Urinary bladder (tissue), 4 donors: ENCODE results near the gene BLOC1S1. TPM values are rescaled to one million over a fixed set of nuclear protein-coding genes. Genes with fewer than 3 reads are reported as not detected.

Experiments used
- DNase-seq: peaks from one replicate; pipeline ENCODE4 v3.0.0-alpha.2; 2015; ENCODE audit errors: extremely low spot score
- H3K27ac ChIP-seq: one replicate; pipeline ENCODE4 v1.5.1; 2013; ENCODE audit warnings: low read depth, mild to moderate bottlenecking, moderate library complexity
- H3K36me3 ChIP-seq: one replicate; pipeline ENCODE4 v1.6.1; 2013; ENCODE audit warnings: mild to moderate bottlenecking, moderate library complexity; ENCODE audit not compliant: insufficient read depth
- H3K4me1 ChIP-seq: one replicate; pipeline ENCODE4 v1.6.1; 2013; ENCODE audit warnings: mild to moderate bottlenecking, moderate library complexity; ENCODE audit not compliant: insufficient read depth
- H3K4me3 ChIP-seq: one replicate; pipeline ENCODE4 v1.5.1; 2013; ENCODE audit warnings: low read depth, low read length
- WGBS: extraction: QIAGEN DNeasy Blood & Tissue Kit; methylation state at CpG from one replicate; pipeline ENCODE4 v1.1.7; 2013; 5-methylcytosine and 5-hydroxymethylcytosine counted together
- polyA plus RNA-seq: library from polyadenylated mRNA; stranded (reverse); fragments of 200-250 nt; gene quantifications from one replicate; pipeline ENCODE4 v1.2.3, GENCODE V29; 2013
- total RNA-seq: library from RNA; depleted of rRNA; stranded (reverse); fragments of >200 nt; gene quantifications from one replicate; pipeline ENCODE4 v1.2.3, GENCODE V29; 2014
- donor health status: healthy with polysubstance abuse.
- donor health status: healthy.

BLOC1S1 gene
- total and polyA plus RNA-seq, 2 donors: 48.4 to 237 TPM

DNA sequence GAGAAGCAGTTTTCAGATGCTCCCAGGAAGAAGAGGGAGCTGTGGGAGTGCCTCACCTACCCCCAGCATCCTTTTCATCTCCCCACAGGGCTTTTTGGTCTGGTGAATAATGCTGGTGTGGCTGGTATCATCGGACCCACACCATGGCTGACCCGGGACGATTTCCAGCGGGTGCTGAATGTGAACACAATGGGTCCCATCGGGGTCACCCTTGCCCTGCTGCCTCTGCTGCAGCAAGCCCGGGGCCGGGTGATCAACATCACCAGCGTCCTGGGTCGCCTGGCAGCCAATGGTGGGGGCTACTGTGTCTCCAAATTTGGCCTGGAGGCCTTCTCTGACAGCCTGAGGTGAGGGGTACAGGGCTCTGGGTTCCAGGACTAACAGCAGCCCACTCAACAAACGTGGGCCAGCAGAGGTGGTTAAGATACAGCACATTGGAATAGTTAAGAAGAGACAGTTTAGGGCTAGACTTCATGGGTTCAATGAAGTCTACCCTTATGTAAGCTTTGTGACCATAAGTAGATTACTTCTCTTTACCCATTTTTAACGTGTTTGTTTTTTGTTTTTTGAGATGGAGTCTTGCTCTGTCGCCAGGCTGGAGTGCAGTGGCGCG, 5.9 kb downstream of the BLOC1S1 start:
- WGBS: 74% methylated on average over 14 of the region's 14 CpGs
- Histone ChIP-seq H3K36me3 (no peaks in the 10 kb centered on the region), H3K27ac (no peak overlapping the region), H3K4me3 (no peak overlapping the region), H3K4me1 (no peaks in the 10 kb centered on the region)
- no peak for DNase-seq

- H3K36me3 ChIP-seq: no peaks in the 10 kb centered on the region
- no peak overlapping the region for H3K4me3 ChIP-seq
- 90% methylated on average over 8 of the region's 8 CpGs for WGBS
- H3K4me1 ChIP-seq: no peaks in the 10 kb centered on the region
- DNase-seq: no peak
- no peak overlapping the region for H3K27ac ChIP-seq
Measured at GRCh38 chr12:55722948-55723347, 7.1 kb downstream of the BLOC1S1 start.

DNA sequence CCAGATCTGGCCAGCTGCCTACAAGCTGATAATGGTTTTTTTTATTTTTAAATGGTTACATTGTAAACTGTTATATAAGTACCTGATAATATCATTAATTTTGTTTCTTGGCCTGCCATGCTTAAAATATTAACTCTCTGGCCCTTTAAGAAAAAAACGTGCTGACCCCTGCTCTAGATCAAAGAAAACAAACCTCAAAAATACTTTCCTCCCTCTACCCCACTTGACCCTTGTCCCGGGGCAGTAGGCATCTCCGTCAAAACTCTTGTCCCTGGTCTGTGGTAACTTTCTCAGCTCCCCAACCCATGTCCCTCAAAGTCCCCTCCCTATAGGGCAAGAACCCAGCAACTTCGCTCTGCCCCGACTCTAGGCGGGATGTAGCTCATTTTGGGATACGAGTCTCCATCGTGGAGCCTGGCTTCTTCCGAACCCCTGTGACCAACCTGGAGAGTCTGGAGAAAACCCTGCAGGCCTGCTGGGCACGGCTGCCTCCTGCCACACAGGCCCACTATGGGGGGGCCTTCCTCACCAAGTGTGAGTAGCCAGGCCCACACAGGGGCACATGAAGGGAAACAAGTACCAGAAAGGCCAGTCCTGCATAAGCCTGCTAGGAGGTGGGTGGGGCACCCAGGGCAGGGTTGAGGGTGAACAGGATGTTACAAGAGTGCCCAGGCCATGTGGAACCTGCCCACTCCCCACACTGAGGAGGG, 7.8 kb downstream of the BLOC1S1 start:
- no peaks in the 10 kb centered on the region for H3K4me1 ChIP-seq
- H3K4me3 ChIP-seq: no peak overlapping the region

DNA sequence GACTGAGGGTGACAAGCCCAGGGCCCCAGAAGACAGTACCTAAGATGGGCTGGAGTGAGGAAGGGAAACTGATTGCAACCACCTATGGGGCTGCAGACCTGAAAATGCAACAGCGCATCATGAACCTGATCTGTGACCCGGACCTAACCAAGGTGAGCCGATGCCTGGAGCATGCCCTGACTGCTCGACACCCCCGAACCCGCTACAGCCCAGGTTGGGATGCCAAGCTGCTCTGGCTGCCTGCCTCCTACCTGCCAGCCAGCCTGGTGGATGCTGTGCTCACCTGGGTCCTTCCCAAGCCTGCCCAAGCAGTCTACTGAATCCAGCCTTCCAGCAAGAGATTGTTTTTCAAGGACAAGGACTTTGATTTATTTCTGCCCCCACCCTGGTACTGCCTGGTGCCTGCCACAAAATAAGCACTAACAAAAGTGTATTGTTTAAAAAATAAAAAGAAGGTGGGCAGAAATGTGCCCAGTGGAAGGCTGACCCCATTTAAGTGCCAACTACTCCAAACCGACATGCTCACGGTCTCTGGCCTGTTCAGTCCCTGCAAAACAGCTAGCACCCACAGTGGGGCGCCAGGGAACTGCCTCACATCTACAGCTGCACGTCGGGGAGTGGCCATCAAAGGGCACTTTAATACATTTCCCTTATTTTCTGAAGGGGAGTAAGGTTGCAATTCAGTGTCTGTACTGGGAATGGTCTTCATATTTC, 8.5 kb downstream of the BLOC1S1 start:
- H3K36me3 ChIP-seq: no peaks in the 10 kb centered on the region
- no peaks in the 10 kb centered on the region for H3K4me1 ChIP-seq
- no peak overlapping the region for H3K4me3 ChIP-seq
- DNase-seq: no peak
- H3K27ac ChIP-seq: no peak overlapping the region
- WGBS: 56% methylated on average over 11 of the region's 11 CpGs

More for the DNA sequence above, 7.8 kb downstream of the BLOC1S1 start:
- WGBS: 44% methylated on average over 10 of the region's 10 CpGs
- Histone ChIP-seq H3K36me3 (no peaks in the 10 kb centered on the region), H3K27ac (no peak overlapping the region)
- no peak for DNase-seq

DNA sequence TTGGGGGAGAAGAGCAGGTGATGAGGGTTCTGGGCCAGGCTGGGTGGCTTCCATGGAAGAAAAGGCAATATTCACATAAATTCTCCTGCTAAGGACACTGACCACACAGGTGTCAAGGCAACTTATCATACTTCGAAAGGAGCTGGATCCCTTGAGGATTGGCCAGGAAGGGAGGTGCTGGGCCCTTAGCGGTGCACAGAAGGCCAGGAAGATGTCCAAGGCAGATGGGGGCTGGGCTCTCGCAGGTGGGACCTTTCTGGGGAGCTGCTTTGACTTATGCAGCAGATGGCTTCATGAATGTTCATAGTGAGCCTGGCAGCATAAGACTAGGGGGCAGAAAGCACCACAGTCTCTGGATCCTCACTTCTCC, 9.1 kb downstream of the BLOC1S1 start:
- Histone ChIP-seq H3K27ac (no peak overlapping the region), H3K4me1 (no peaks in the 10 kb centered on the region), H3K4me3 (no peak overlapping the region), H3K36me3 (no peaks in the 10 kb centered on the region)
- no peak for DNase-seq
- 46% methylated on average over 3 of the region's 3 CpGs for WGBS

DNA sequence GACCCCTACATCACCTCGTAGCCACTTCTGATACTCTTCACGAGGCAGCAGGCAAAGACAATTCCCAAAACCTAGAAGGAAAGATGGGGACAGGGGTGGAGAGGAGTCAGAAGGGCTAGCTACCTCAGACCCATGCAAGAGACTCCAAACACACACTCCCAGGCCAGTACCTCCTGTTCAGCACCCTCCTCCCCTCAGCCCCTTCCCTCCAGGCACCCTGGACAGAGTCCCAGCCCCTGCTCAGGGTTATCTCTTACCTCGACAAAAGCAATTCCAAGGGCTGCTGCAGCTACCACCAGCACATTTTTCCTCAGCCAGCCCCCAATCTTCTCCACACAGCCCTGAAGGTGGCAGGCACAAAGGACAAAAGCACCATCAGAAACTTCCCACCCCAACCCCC, 9.7 kb downstream of the BLOC1S1 start:
- Histone ChIP-seq H3K36me3 (no peaks in the 10 kb centered on the region), H3K27ac (no peak overlapping the region), H3K4me3 (no peak overlapping the region), H3K4me1 (no peaks in the 10 kb centered on the region)
- 54% methylated on average over 3 of the region's 3 CpGs for WGBS
- DNase-seq: no peak

DNA sequence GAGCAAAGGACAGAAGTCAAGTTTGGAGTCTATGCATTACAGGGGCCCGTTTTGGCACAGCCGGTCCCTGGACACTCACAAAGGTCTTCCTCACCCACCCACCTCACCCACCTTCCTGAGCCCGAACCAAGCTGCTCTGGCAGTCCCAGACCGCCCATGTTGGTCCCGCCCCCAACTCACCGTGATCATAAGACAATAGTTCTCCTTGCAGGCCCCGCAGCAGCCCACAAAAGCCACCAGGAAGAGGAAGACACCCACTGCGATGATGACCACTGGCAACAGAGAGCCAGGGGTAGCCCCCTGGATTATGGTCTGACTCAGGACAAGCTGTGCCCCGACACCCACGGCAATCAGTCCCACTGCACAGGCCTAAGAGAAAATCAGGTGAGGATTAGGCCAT, 11.1 kb downstream of the BLOC1S1 start:
- Histone ChIP-seq H3K4me3 (no peak overlapping the region), H3K4me1 (no peaks in the 10 kb centered on the region), H3K36me3 (no peaks in the 10 kb centered on the region), H3K27ac (no peak overlapping the region)
- no peak for DNase-seq
- WGBS: 49% methylated on average over 10 of the region's 10 CpGs

DNA sequence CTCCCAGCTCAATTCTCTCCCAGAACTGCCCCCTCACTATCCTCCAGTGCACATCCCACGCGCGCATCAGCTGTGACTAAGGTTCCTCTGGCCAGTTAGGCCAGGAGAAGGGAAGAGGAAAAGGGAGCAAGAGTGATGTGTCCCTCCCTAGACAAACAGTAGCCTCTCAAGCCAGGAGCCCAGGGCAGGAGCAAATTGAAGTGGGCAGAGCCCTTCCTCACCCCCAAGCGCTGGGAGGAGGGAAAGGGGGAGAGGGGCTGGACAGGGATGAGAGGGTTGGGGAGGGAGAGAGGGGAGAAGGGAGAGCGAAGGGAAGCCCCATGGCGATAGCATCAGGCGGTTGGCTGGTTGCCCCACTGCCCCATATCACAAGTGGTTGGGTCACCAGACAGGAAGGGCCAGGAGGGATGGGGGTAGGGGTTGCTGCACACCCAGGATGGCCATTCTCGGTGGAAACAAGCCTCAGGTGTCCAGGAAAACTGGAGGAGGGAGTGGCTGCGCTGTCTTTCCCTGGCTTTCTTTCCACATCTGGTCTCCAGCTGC, 11.9 kb downstream of the BLOC1S1 start:
- Histone ChIP-seq H3K36me3 (no peaks in the 10 kb centered on the region), H3K27ac (peak overlapping the region; percentile 94), H3K4me3 (peak overlapping the region; percentile 68), H3K4me1 (no peaks in the 10 kb centered on the region)
- no peak for DNase-seq
- WGBS: 9% methylated on average over 9 of the region's 9 CpGs

- H3K27ac ChIP-seq: peak overlapping the region; percentile 94
- DNase-seq: no peak
- WGBS: under 1% methylated on average over 61 of the region's 61 CpGs
Measured at GRCh38 chr12:55728186-55728938, 12.5 kb downstream of the BLOC1S1 start.

GRCh38 chr12:55728939-55729818, 13.3 kb downstream of the BLOC1S1 start, which contains the start of gene CD63:
Gene CD63 (minus strand): TSS chr12:55729009. CDS start chr12:55728341, 668 bp downstream.
- Histone ChIP-seq H3K36me3 (no peaks in the 10 kb centered on the region), H3K27ac (peak within 1 kb of the TSS; percentile 94), H3K4me3 (peak within 1 kb of the TSS; percentile 68), H3K4me1 (no peaks in the 10 kb centered on the region)
- DNase-seq: peak; percentile 90
- WGBS: under 1% methylated on average over 61 of the region's 61 CpGs

More at GRCh38 chr12:55728186-55728938, 12.5 kb downstream of the BLOC1S1 start:
- Histone ChIP-seq H3K36me3 (no peaks in the 10 kb centered on the region), H3K4me1 (no peaks in the 10 kb centered on the region), H3K4me3 (peak overlapping the region; percentile 68)

DNA sequence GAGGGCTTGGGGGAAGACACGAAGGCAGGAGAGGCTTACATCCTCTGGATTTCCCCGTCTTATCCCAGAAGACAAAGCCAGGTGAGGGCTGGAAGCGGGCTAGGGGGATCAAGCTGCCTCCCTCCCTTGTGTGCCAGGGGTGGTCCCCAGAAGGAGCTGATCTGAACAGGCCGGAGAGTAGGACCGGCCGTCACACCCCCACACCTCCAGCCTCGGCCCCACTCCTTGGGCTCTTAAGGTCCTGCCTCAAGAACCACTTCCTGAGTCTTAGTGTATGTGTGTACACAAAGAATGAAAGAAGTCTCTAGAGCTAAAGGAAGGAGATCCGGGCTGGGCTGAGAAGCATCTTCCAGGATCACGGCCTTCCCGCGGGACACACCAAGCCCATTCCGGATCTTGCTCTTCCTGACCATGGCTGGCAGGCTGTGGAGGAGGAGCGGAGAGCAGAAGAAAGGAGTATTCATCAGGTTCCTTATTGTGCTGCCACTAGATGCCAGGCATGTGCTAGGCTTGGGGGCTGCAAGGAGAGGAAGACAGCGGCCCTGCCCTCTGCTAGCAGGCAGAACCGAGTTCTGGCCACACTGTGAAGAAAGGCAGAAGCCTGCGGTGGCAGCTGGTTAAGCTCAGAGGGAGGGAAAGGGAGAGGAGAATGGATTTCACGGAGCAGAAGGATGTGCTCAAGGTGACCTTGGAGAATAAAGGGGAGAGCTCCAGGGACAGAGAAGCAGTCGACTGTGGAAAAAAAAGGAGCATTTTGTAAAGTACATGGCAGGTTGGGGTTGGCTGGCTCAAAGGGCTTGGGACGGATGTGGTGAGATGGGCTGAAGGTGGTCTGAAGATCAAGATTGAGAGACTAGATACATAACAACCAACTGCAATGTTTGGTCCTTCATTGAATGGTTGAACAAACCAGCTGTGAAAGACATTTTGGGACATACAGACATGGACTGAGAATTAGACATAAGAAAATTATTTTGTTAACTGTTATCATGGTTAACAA, 14.3 kb downstream of the BLOC1S1 start:
- Histone ChIP-seq H3K36me3 (no peaks in the 10 kb centered on the region), H3K27ac (peak overlapping the region; percentile 93), H3K4me1 (no peaks in the 10 kb centered on the region), H3K4me3 (peak overlapping the region; percentile 68)
- WGBS: 5% methylated on average over 19 of the region's 19 CpGs
- no peak for DNase-seq
